ENCODE data around the gene C11orf16.

- TF ChIP-seq ERG (CRISPR knock-in tag; IDR thresholded peaks at IDR 0.05), result no peak
- TF ChIP-seq HMGA2 (CRISPR knock-in tag; IDR thresholded peaks at IDR 0.05), result no peak
- no peak for TF ChIP-seq CTCF (IDR thresholded peaks at IDR 0.05)
- TF ChIP-seq ESRRA (CRISPR knock-in tag; IDR thresholded peaks at IDR 0.05; ENCODE audit: borderline replicate concordance), result no peak
- no peak for TF ChIP-seq USF2 (CRISPR knock-in tag; IDR thresholded peaks at IDR 0.05)
- no peak for TF ChIP-seq CBFB (CRISPR knock-in tag; IDR thresholded peaks at IDR 0.05; ENCODE audit: low read depth)
- no peak for TF ChIP-seq MAX (CRISPR knock-in tag; IDR thresholded peaks at IDR 0.05)
- no peak for TF ChIP-seq NR2C2 (CRISPR knock-in tag; IDR thresholded peaks at IDR 0.05)
- no peak for TF ChIP-seq FOXK1 (CRISPR knock-in tag; IDR thresholded peaks at IDR 0.05)
- no peak for TF ChIP-seq FOXJ3 (CRISPR knock-in tag; IDR thresholded peaks at IDR 0.05; ENCODE audit: borderline replicate concordance)
- TF ChIP-seq GABPB1 (CRISPR knock-in tag; IDR thresholded peaks at IDR 0.05), result no peak
Observed at GRCh38 chr11:8934742-8935488, 2.2 kb upstream of the C11orf16 start.

All from WTC11 (cell line).